HG02981 (cell line): ENCODE measurements around the gene NAV3.
"Not testable (repeated sequence)": the region's sequence is repeated elsewhere in the genome, so short reads cannot be mapped to it uniquely, and the experiment has no call there.

ENCODE experiments used
- ATAC-seq: cut with Tn5 transposase; IDR thresholded peaks from one replicate; pipeline ENCODE4 v1.9.1; 2021; ENCODE audit warnings: mild to moderate bottlenecking, moderate library complexity; ENCODE audit not compliant: unreplicated experiment

NAV3 gene

GRCh38 chr12:78038541-78038940 lies 207.8 kb downstream of the NAV3 start:
- ATAC-seq: no peak

GRCh38 chr12:78038986-78039385 lies 208.3 kb downstream of the NAV3 start:
- ATAC-seq: no peak

GRCh38 chr12:78040111-78040510 lies 209.4 kb downstream of the NAV3 start:
- ATAC-seq: no peak

- no peak for ATAC-seq
These were observed 220.1 kb downstream of the NAV3 start for GRCh38 chr12:78050790-78051189.

GRCh38 chr12:78055545-78055944 lies 224.9 kb downstream of the NAV3 start:
- no peak for ATAC-seq

GRCh38 chr12:78057075-78057474 lies 226.4 kb downstream of the NAV3 start:
- no peak for ATAC-seq

- no peak for ATAC-seq
These were observed 229.5 kb downstream of the NAV3 start for GRCh38 chr12:78060186-78060585.

- ATAC-seq: no peak
These were observed 232.1 kb downstream of the NAV3 start for GRCh38 chr12:78062786-78063185.

GRCh38 chr12:78081590-78082314 lies 251.1 kb downstream of the NAV3 start:
- ATAC-seq: no peak

- no peak for ATAC-seq
These were observed 255.0 kb downstream of the NAV3 start for GRCh38 chr12:78085542-78086182.

GRCh38 chr12:78086553-78087362 lies 256.1 kb downstream of the NAV3 start:
- ATAC-seq: no peak

GRCh38 chr12:78087363-78087675 lies 256.6 kb downstream of the NAV3 start:
- no peak for ATAC-seq

- ATAC-seq: no peak
These were observed 257.7 kb downstream of the NAV3 start for GRCh38 chr12:78088391-78088832.

GRCh38 chr12:78090266-78090665 lies 259.6 kb downstream of the NAV3 start:
- no peak for ATAC-seq

GRCh38 chr12:78095623-78096022 lies 264.9 kb downstream of the NAV3 start:
- ATAC-seq: no peak

GRCh38 chr12:78096909-78097597 lies 266.4 kb downstream of the NAV3 start:
- ATAC-seq: no peak

GRCh38 chr12:78099806-78100205 lies 269.1 kb downstream of the NAV3 start:
- ATAC-seq: no peak

GRCh38 chr12:78101113-78101876 lies 270.6 kb downstream of the NAV3 start:
- ATAC-seq: no peak

GRCh38 chr12:78101946-78102635 lies 271.4 kb downstream of the NAV3 start:
- ATAC-seq: no peak

GRCh38 chr12:78102801-78103200 lies 272.1 kb downstream of the NAV3 start:
- ATAC-seq: not testable (repeated sequence)
